Loucy (cell line): Measurements from ENCODE around the gene ABLIM2.

ENCODE experiments used
- H2AFZ ChIP-seq: fragments of 200-600 bp; sonication (generic); 2 replicates; pipeline ENCODE4 v1.6.0; 2016; ENCODE audit warnings: antibody characterized with exemption, mild to moderate bottlenecking, low read length, moderate library complexity
- H3F3A ChIP-seq: fragments of 200-600 bp; 2 replicates; pipeline ENCODE4 v1.6.0; 2016; ENCODE audit warnings: antibody characterized with exemption, low read depth, mild to moderate bottlenecking
- H3K27me3 ChIP-seq: fragments of 200-600 bp; sonication (generic); 2 replicates; pipeline ENCODE4 v1.6.1; 2014; ENCODE audit warnings: low read length, mild to moderate bottlenecking; ENCODE audit not compliant: insufficient read depth, poor library complexity, severe bottlenecking
- H3K36me3 ChIP-seq: fragments of 200-600 bp; sonication (generic); 2 replicates; pipeline ENCODE4 v1.6.1; 2016; ENCODE audit warnings: low read length; ENCODE audit not compliant: insufficient read depth
- H3K4me1 ChIP-seq: fragments of 200-600 bp; sonication (generic); 2 replicates; pipeline ENCODE4 v1.5.1; 2014; ENCODE audit warnings: low read length, mild to moderate bottlenecking; ENCODE audit not compliant: insufficient read depth, poor library complexity, severe bottlenecking
- H3K4me2 ChIP-seq: fragments of 200-600 bp; sonication (generic); 2 replicates; pipeline ENCODE4 v1.6.0; 2014; ENCODE audit warnings: antibody characterized with exemption, low read length, low read depth, mild to moderate bottlenecking; ENCODE audit not compliant: poor library complexity, severe bottlenecking
- H3K4me3 ChIP-seq: fragments of 200-600 bp; sonication (generic); 2 replicates; pipeline ENCODE4 v1.5.1; 2014; ENCODE audit warnings: low read length, mild to moderate bottlenecking, mixed read lengths; ENCODE audit not compliant: poor library complexity, severe bottlenecking
- H3K79me2 ChIP-seq: fragments of 200-600 bp; sonication (generic); 2 replicates; pipeline ENCODE4 v1.6.1; 2014; ENCODE audit warnings: low read length; ENCODE audit not compliant: insufficient read depth
- H3K9ac ChIP-seq: fragments of 200-600 bp; sonication (generic); 2 replicates; pipeline ENCODE4 v1.6.0; 2014; ENCODE audit warnings: mild to moderate bottlenecking, low read depth, low read length, moderate library complexity; ENCODE audit not compliant: poor library complexity, severe bottlenecking
- H3K9me2 ChIP-seq: fragments of 200-600 bp; sonication (generic); replicated peaks from 2 replicates; pipeline ENCODE4 v1.6.1; 2016; ENCODE audit warnings: low read depth, low read length, mixed read lengths
- H3K9me3 ChIP-seq: fragments of 200-600 bp; sonication (generic); 2 replicates; pipeline ENCODE4 v1.6.1; 2014; ENCODE audit warnings: mild to moderate bottlenecking, antibody characterized with exemption, low read length, low read depth; ENCODE audit not compliant: insufficient read depth
- H4K20me1 ChIP-seq: fragments of 200-600 bp; sonication (generic); 2 replicates; pipeline ENCODE4 v1.6.0; 2014; ENCODE audit warnings: antibody characterized with exemption, low read length, mild to moderate bottlenecking; ENCODE audit not compliant: insufficient read depth, poor library complexity, severe bottlenecking
- CTCF ChIP-seq: fragments of 200-600 bp; sonication (generic); conservative IDR thresholded peaks from 2 replicates; pipeline ENCODE4 v1.5.1; 2014; ENCODE audit warnings: mild to moderate bottlenecking, antibody characterized with exemption, low read length
- EZH2phosphoT487 ChIP-seq: fragments of 200-600 bp; IDR thresholded peaks from 2 replicates; pipeline ENCODE4 v1.6.1; 2018; ENCODE audit warnings: antibody characterized with exemption, mild to moderate bottlenecking, moderate library complexity, borderline replicate concordance

The ABLIM2 gene

GRCh38 chr4:7959078-7959477 is 199.5 kb downstream of the ABLIM2 start:
- Histone ChIP-seq H3K9me2 (no peaks in the 10 kb centered on the region), H3K36me3 (no peaks in the 10 kb centered on the region), H3K79me2 (no peaks in the 10 kb centered on the region), H4K20me1 (no peaks in the 10 kb centered on the region), H3K27me3 (no peaks in the 10 kb centered on the region), H3K9me3 (peaks cover 12% of the 10 kb centered on the region; the same call in 1 of the 2 replicates), H2AFZ (no peak overlapping the region), H3K9ac (no peak overlapping the region), H3F3A (no peaks in the 10 kb centered on the region), H3K4me2 (no peak overlapping the region), H3K4me1 (no peaks in the 10 kb centered on the region), H3K4me3 (no peak overlapping the region)
- TF ChIP-seq EZH2phosphoT487: no peak
- TF ChIP-seq CTCF: no peak

GRCh38 chr4:7956934-7957656 is 201.5 kb downstream of the ABLIM2 start:
- Histone ChIP-seq H4K20me1 (no peaks in the 10 kb centered on the region), H3K9me3 (peaks cover 4% of the 10 kb centered on the region), H3K79me2 (no peaks in the 10 kb centered on the region), H3K27me3 (no peaks in the 10 kb centered on the region), H3K4me2 (no peak overlapping the region), H3K4me1 (no peaks in the 10 kb centered on the region), H3F3A (no peaks in the 10 kb centered on the region), H3K4me3 (no peak overlapping the region), H3K9ac (no peak overlapping the region), H2AFZ (no peak overlapping the region), H3K36me3 (no peaks in the 10 kb centered on the region), H3K9me2 (no peaks in the 10 kb centered on the region)
- no peak for TF ChIP-seq CTCF
- no peak for TF ChIP-seq EZH2phosphoT487

GRCh38 chr4:7956270-7956808 is 202.3 kb downstream of the ABLIM2 start:
- TF ChIP-seq EZH2phosphoT487 (no peak), CTCF (no peak)
- H3K9me2 ChIP-seq: no peaks in the 10 kb centered on the region
- H3K4me1 ChIP-seq: no peaks in the 10 kb centered on the region
- no peak overlapping the region for H3K4me2 ChIP-seq
- peaks cover 4% of the 10 kb centered on the region for H3K9me3 ChIP-seq
- no peak overlapping the region for H3K4me3 ChIP-seq
- H3K9ac ChIP-seq: no peak overlapping the region
- H3F3A ChIP-seq: no peaks in the 10 kb centered on the region
- H3K27me3 ChIP-seq: no peaks in the 10 kb centered on the region
- H3K79me2 ChIP-seq: no peaks in the 10 kb centered on the region
- H2AFZ ChIP-seq: no peak overlapping the region
- no peaks in the 10 kb centered on the region for H4K20me1 ChIP-seq
- H3K36me3 ChIP-seq: no peaks in the 10 kb centered on the region
